K562 (cell line): Measurements from ENCODE around the gene CROCC2. TPM values are rescaled to one million over a fixed set of nuclear protein-coding genes. Genes with fewer than 3 reads are reported as not detected.

Experiments used
- BRF1 ChIP-seq: IDR thresholded peaks from 3 replicates; pipeline ENCODE4 v1.6.1; 2011; ENCODE audit warnings: borderline replicate concordance, mild to moderate bottlenecking; ENCODE audit not compliant: insufficient read length; ENCODE audit errors: extremely low read depth
- FUS ChIP-seq: fragments of 200-400 bp; formaldehyde crosslinking; optimal IDR thresholded peaks from 2 replicates; pipeline ENCODE3; 2017; ENCODE audit warnings: low read depth, low read length
- NCOA4 ChIP-seq: fragments of 450-650 bp; IDR thresholded peaks from 2 replicates; pipeline ENCODE4 v1.6.1; 2018; ENCODE audit warnings: mild to moderate bottlenecking; ENCODE audit not compliant: partially characterized antibody
- PRPF4 ChIP-seq: fragments of 200-400 bp; formaldehyde crosslinking; IDR thresholded peaks from one replicate; pipeline ENCODE4 v1.6.1; 2017; ENCODE audit warnings: low read length, low read depth, mild to moderate bottlenecking; ENCODE audit not compliant: insufficient read depth, poor library complexity, severe bottlenecking
- PTTG1 ChIP-seq: fragments of 450-650 bp; IDR thresholded peaks from 2 replicates; pipeline ENCODE4 v1.6.1; 2016; ENCODE audit warnings: low read depth, mild to moderate bottlenecking, missing genetic modification characterization, missing compliant biosample characterization
- RBM25 ChIP-seq: fragments of 200-400 bp; formaldehyde crosslinking; IDR thresholded peaks from 2 replicates; pipeline ENCODE4 v1.6.1; 2018; ENCODE audit warnings: low read length, low read depth, moderate library complexity; ENCODE audit not compliant: severe bottlenecking
- SMARCA5 ChIP-seq: fragments of 450-650 bp; IDR thresholded peaks from 2 replicates; pipeline ENCODE4 v1.6.1; 2016
- SRSF1 ChIP-seq: fragments of 200-400 bp; formaldehyde crosslinking; IDR thresholded peaks from 2 replicates; pipeline ENCODE4 v1.6.1; 2017; ENCODE audit warnings: mild to moderate bottlenecking, low read depth, low read length, moderate library complexity
- TCF7L2 ChIP-seq: fragments of 150-350 bp; IDR thresholded peaks from 2 replicates; pipeline ENCODE4 v1.6.1; 2016; ENCODE audit warnings: low read depth, mild to moderate bottlenecking, low read length, moderate library complexity
- TCFL5 ChIP-seq: fragments of 250-450 bp; sonication (Bioruptor Pico); conservative IDR thresholded peaks from 2 replicates; pipeline ENCODE4 v1.6.1; 2021; ENCODE audit warnings: mild to moderate bottlenecking, moderate library complexity, matching md5 sums
- ZBED1 ChIP-seq: IDR thresholded peaks from 2 replicates; pipeline ENCODE4 v1.6.1; 2014
- ZNF644 ChIP-seq: fragments of 200-800 bp; sonication (Bioruptor generic); IDR thresholded peaks from 2 replicates; pipeline ENCODE4 v1.6.1; 2016; ENCODE audit warnings: low read depth, missing genetic modification characterization, missing compliant biosample characterization
- polyA plus RNA-seq, 8 experiments: library from polyadenylated mRNA; depleted of rRNA in 4 of 8; stranded (reverse) in 5 of 8; unstranded in 3 of 8; fragments of >200 nt; fragmentation: Nextera tagmentation in 2 of 8; fragmentation: Illumina TruSeq in 1 of 8; extraction: Ambion mirVana in 2 of 8; extraction: Trizol in 1 of 8; gene quantifications; 2 replicates each; pipeline versions ENCODE4 v1.2.1 to v1.2.3, GENCODE V29; 2011 to 2014; ENCODE audit warnings: inconsistent platforms in 1 of 8, missing spikeins in 1 of 8
- total RNA-seq, 7 experiments: library from RNA; depleted of rRNA in 6 of 7; stranded (reverse); fragments of >200 nt in 6 of 7; fragmentation: Illumina TruSeq in 2 of 7; extraction: Trizol in 2 of 7; gene quantifications; 2 replicates each; pipeline versions ENCODE4 v1.2.1 to v1.2.3, GENCODE V29; 2011 to 2021; ENCODE audit warnings: low replicate concordance in 1 of 7
- TF ChIP-seq, protein P1 (sequence below): fragments of 250-450 bp; sonication (Bioruptor Pico); IDR thresholded peaks from 2 replicates; pipeline ENCODE4 v1.5.0; 2021; ENCODE audit warnings: mild to moderate bottlenecking, borderline replicate concordance

Gene CROCC2
- total and polyA plus RNA-seq, 9 of the 15 experiments (the other 6 are each of a cell fraction or from before 2014, with no cell fraction given), result not detected

DNA sequence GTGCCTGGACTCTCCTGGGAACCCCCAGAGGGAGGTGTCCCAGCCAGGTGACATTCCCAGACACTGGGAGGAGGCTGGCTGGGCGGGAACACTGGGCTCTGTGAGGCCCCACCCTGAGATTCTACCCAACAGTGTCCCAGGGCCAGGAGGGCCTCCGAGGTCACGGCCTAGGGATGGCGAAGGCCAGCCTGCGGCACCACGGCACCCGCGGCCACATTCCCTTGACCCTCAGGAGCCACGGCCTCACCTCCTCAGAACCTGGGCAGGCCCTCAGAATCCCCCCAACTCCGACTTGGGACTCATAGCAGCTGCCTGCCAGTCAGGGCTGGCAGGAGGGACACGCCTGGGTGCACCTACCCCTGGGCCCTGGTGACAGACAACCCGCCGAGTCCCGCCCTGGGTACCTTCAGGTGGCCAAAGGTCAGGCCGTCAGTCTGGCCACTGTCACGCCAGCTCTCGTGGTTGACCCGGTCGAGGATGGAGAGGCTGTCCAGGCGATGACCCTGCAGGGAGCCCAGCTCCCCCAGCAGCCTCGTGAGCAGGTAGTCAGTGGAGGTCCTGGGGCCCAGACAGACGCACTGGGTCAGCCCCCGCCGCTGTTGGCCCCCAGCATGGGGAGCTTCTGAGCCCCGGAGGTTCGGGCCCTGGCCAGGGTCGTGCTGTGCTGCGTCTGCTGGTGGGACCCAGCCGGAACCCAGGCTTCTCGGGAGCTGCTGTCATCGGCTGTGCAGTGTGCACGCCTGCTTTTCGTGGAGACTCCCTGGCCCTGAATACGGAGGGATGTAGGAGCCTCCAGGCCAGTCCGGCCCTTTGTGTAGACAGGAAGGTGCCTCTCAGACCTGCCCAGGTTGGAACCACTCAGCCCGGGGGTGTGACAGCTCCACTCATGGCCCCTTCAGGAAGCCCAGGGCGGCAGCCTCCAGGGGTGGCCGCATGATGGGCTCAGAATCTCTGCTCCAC is 16.3 kb upstream of the CROCC2 start (continued):
- TF ChIP-seq, protein P1, sequence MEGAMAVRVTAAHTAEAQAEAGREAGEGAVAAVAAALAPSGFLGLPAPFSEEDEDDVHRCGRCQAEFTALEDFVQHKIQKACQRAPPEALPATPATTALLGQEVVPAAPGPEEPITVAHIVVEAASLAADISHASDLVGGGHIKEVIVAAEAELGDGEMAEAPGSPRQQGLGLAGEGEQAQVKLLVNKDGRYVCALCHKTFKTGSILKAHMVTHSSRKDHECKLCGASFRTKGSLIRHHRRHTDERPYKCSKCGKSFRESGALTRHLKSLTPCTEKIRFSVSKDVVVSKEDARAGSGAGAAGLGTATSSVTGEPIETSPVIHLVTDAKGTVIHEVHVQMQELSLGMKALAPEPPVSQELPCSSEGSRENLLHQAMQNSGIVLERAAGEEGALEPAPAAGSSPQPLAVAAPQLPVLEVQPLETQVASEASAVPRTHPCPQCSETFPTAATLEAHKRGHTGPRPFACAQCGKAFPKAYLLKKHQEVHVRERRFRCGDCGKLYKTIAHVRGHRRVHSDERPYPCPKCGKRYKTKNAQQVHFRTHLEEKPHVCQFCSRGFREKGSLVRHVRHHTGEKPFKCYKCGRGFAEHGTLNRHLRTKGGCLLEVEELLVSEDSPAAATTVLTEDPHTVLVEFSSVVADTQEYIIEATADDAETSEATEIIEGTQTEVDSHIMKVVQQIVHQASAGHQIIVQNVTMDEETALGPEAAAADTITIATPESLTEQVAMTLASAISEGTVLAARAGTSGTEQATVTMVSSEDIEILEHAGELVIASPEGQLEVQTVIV (CRISPR knock-in tag), result no peak
- TF ChIP-seq SRSF1 (no peak), NCOA4 (no peak), BRF1 (no peak), RBM25 (no peak), TCFL5 (CRISPR knock-in tag) (no peak), SMARCA5 (no peak), ZBED1 (no peak), ZNF644 (tag) (no peak), PTTG1 (tag) (no peak), FUS (no peak), TCF7L2 (no peak), PRPF4 (no peak)
- TF ChIP-seq, all 486 proteins: peak for 0
